Peyer's patch (tissue), 4 donors: ENCODE results near the gene SUCLG2.

Experiments used
- POLR2A ChIP-seq, 2 donors: fragments of 450-650 bp; IDR thresholded peaks; one replicate each; pipeline ENCODE4 v1.5.1; 2017; ENCODE audit warnings: antibody characterized with exemption in 2 of 2, mild to moderate bottlenecking in 2 of 2, moderate library complexity in 2 of 2
- TF ChIP-seq, protein P1 (sequence below), 6 experiments: fragments of 450-650 bp in 4 of 6; fragments of 200-600 bp in 2 of 6; sonication (generic) in 1 of 6; IDR thresholded peaks; one replicate each; pipeline ENCODE4 v1.5.1; 2017 to 2019; ENCODE audit warnings: antibody characterized with exemption in 6 of 6, mild to moderate bottlenecking in 3 of 6, moderate library complexity in 1 of 6

- TF ChIP-seq, protein P1, sequence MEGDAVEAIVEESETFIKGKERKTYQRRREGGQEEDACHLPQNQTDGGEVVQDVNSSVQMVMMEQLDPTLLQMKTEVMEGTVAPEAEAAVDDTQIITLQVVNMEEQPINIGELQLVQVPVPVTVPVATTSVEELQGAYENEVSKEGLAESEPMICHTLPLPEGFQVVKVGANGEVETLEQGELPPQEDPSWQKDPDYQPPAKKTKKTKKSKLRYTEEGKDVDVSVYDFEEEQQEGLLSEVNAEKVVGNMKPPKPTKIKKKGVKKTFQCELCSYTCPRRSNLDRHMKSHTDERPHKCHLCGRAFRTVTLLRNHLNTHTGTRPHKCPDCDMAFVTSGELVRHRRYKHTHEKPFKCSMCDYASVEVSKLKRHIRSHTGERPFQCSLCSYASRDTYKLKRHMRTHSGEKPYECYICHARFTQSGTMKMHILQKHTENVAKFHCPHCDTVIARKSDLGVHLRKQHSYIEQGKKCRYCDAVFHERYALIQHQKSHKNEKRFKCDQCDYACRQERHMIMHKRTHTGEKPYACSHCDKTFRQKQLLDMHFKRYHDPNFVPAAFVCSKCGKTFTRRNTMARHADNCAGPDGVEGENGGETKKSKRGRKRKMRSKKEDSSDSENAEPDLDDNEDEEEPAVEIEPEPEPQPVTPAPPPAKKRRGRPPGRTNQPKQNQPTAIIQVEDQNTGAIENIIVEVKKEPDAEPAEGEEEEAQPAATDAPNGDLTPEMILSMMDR (IDR thresholded peaks at IDR 0.05): no peak
- no peak for TF ChIP-seq POLR2A (IDR thresholded peaks at IDR 0.05)
Observed at GRCh38 chr3:67630666-67631362, 23.6 kb downstream of the SUCLG2 start.
